ENCODE data around the gene USP6NL. TPM values are rescaled to one million over a fixed set of nuclear protein-coding genes. Genes with fewer than 3 reads are reported as not detected.

The USP6NL gene
- total and polyA plus RNA-seq, 2 of the 8 experiments (the other 6 are each of a cell fraction or from before 2014, with no cell fraction given): 10.9 to 28.8 TPM

- Histone ChIP-seq H3K14ac (ENCODE audit: insufficient read length) (no peak overlapping the region), H3K18ac (ENCODE audit: extremely low read depth, low read length) (no peak overlapping the region), H2BK12ac (ENCODE audit: low read depth, low read length) (no peak overlapping the region), H3K27ac (ENCODE audit: low read depth, low read length) (no peak overlapping the region), H2AFZ (ENCODE audit: low read length) (no peak overlapping the region), H3K79me2 (ENCODE audit: control insufficient read depth in 1 of 2, insufficient read depth in 2 of 2, low read length in 2 of 2) (peaks cover 0 to 33% of the 10 kb centered on the region in 2 experiments; a peak in 2 of 4 replicates), H3K56ac (replicated peaks; ENCODE audit: insufficient read length, low read depth, low read length) (no peak overlapping the region), H3K9ac (replicated peaks in 1 of 4; ENCODE audit: extremely low read depth in 1 of 4, low read depth in 3 of 4, low read length in 3 of 4) (no peak overlapping the region), H3K4me3 (ENCODE audit: extremely low read depth in 1 of 4, insufficient read depth in 2 of 4, low read depth in 3 of 4, low read length in 4 of 4) (no peak overlapping the region), H4K5ac (ENCODE audit: insufficient read length, low read depth, low read length) (no peak overlapping the region), H2BK15ac (ENCODE audit: low read length) (no peak overlapping the region), H4K91ac (replicated peaks; ENCODE audit: insufficient read length, low read length) (no peak overlapping the region), H3K23me2 (ENCODE audit: low read depth, low read length) (no peaks in the 10 kb centered on the region), H2BK120ac (replicated peaks; ENCODE audit: low read depth, low read length) (no peak overlapping the region), H3K36me3 (ENCODE audit: control insufficient read depth in 2 of 4, insufficient read depth in 4 of 4, low read length in 3 of 4) (no peaks in the 10 kb centered on the region; a peak in 2 of 8 replicates), H3K79me1 (ENCODE audit: low read depth, low read length) (peaks cover 4% of the 10 kb centered on the region; the same call in 1 of the 2 replicates), H2BK20ac (ENCODE audit: low read length) (no peak overlapping the region), H3K4me1 (replicated peaks in 1 of 4; ENCODE audit: control insufficient read depth in 3 of 4, insufficient read depth in 4 of 4, low read length in 3 of 4) (peaks cover 0 to 3% (median under 1%) of the 10 kb centered on the region in 4 experiments; a peak in 1 of 7 replicates), H2AK5ac (ENCODE audit: low read depth, low read length) (no peak overlapping the region), H3K9me3 (ENCODE audit: insufficient read depth in 2 of 2, low read depth in 1 of 2, low read length in 1 of 2) (no peaks in the 10 kb centered on the region), H3K4ac (replicated peaks; ENCODE audit: insufficient read length, low read depth, low read length) (no peak overlapping the region), H3K23ac (ENCODE audit: insufficient read length) (no peak overlapping the region), H4K20me1 (replicated peaks in 1 of 2; ENCODE audit: control insufficient read depth in 1 of 2, insufficient read depth in 2 of 2, low read length in 2 of 2) (peaks cover 0 to 2% of the 10 kb centered on the region in 2 experiments), H3K27me3 (replicated peaks in 1 of 4; ENCODE audit: control insufficient read depth in 3 of 4, extremely low read depth in 1 of 4, insufficient read depth in 3 of 4, low read length in 3 of 4) (no peaks in the 10 kb centered on the region), H2BK5ac (ENCODE audit: low read depth, low read length) (no peak overlapping the region), H4K8ac (ENCODE audit: extremely low read depth, insufficient read depth, low read length) (no peak overlapping the region), H3K4me2 (ENCODE audit: insufficient read depth in 1 of 2, low read depth in 2 of 2, low read length in 2 of 2) (no peak overlapping the region)
- TF ChIP-seq PHF8 (conservative IDR thresholded peaks at IDR 0.05; ENCODE audit: low read depth, low read length) (no peak), POLR2A (IDR thresholded peaks at IDR 0.05; ENCODE audit: control extremely low read depth in 1 of 2, low read depth in 2 of 2, low read length in 2 of 2) (no peak), ATF3 (IDR thresholded peaks at IDR 0.05; ENCODE audit: insufficient read depth, low read depth, low read length) (no peak), NRF1 (IDR thresholded peaks at IDR 0.05; ENCODE audit: low read depth, low read length) (no peak), RBBP5 (IDR thresholded peaks at IDR 0.05; ENCODE audit: borderline replicate concordance, low read depth, low read length) (no peak), FOSL1 (IDR thresholded peaks at IDR 0.05; ENCODE audit: insufficient read depth, low read depth, low read length) (no peak), BACH1 (IDR thresholded peaks at IDR 0.05; ENCODE audit: low read length) (no peak)
- 95% methylated on average over 4 of the region's 4 CpGs; no CpG with 5 or more reads in 1 of the 2 experiments for WGBS, 2 experiments (ENCODE audit: extremely low coverage in 1 of 2, insufficient coverage in 1 of 2, insufficient read length in 1 of 2, insufficient replicate concordance in 2 of 2, low coverage in 1 of 2, low lambda C conversion rate in 2 of 2, missing lambda C conversion rate in 1 of 2)
- POLR2A ChIA-PET (ENCODE audit: partially characterized antibody): no interaction called here
- FAIRE-seq (no peak), DNase-seq (ENCODE audit: low read depth in 1 of 2, low spot score in 2 of 2) (no peak)
- CTCF ChIA-PET (ENCODE audit: partially characterized antibody): no interaction called here
Observed at GRCh38 chr10:11527068-11527467, 84.4 kb downstream of the USP6NL start.
